ENCODE measurements around the gene LRRC4. TPM values are rescaled to one million over a fixed set of nuclear protein-coding genes. Genes with fewer than 3 reads are reported as not detected.

The LRRC4 gene
- polyA plus RNA-seq, 1 of the 3 experiments (the other 2 are of a cell fraction): 0.44 TPM

- H3K36me3 ChIP-seq (replicated peaks in 1 of 2; ENCODE audit: control insufficient read depth in 1 of 2, insufficient read depth in 2 of 2, low read length in 1 of 2): peaks cover 0 to 12% of the 10 kb centered on the region in 2 experiments
- no peak overlapping the region for H3K9ac ChIP-seq
- H3K9me2 ChIP-seq: no peaks in the 10 kb centered on the region
- H3K4me3 ChIP-seq (ENCODE audit: low read depth in 2 of 2, low read length in 1 of 2): no peak overlapping the region
- CTCF ChIA-PET: interaction anchor here (0.8 to 3.0 kb wide), 11 partner anchors 10 to 264 kb away, joined by 3 to 15 read pairs (median 4); no protein-coding TSS in a partner anchor
- peaks cover 15% of the 10 kb centered on the region for H4K20me1 ChIP-seq (ENCODE audit: insufficient read depth)
- no peaks in the 10 kb centered on the region for H3K79me2 ChIP-seq (ENCODE audit: insufficient read depth)
- no peak overlapping the region for H3K4me2 ChIP-seq
- peak; percentile 66 for DNase-seq
- POLR2A ChIA-PET: no interaction called here
- no peaks in the 10 kb centered on the region for H3K9me3 ChIP-seq
- peaks cover 6 to 46% of the 10 kb centered on the region in 2 experiments; a peak in 3 of 4 replicates for H3K4me1 ChIP-seq (ENCODE audit: control insufficient read depth in 1 of 2, insufficient read depth in 2 of 2, low read depth in 1 of 2, low read length in 1 of 2)
- peaks cover 5% of the 10 kb centered on the region for H3F3A ChIP-seq (replicated peaks; ENCODE audit: insufficient read depth)
- peak overlapping the region in 1 of 2 experiments; percentile 73; a peak in 2 of 4 replicates for H3K27ac ChIP-seq (ENCODE audit: low read depth in 2 of 2, low read length in 1 of 2)
- H2AFZ ChIP-seq (ENCODE audit: low read depth): no peak overlapping the region
- WGBS (ENCODE audit: low lambda C conversion rate): 82% methylated on average over 5 of the region's 5 CpGs
- H3K27me3 ChIP-seq (ENCODE audit: insufficient read depth): no peaks in the 10 kb centered on the region
- no peak for TF ChIP-seq MAX (IDR thresholded peaks at IDR 0.05; ENCODE audit: low read depth)
- TF ChIP-seq GABPA (IDR thresholded peaks at IDR 0.05; ENCODE audit: low read depth): no peak
- no peak; a peak in 1 of 4 replicates for TF ChIP-seq EP300 (IDR thresholded peaks at IDR 0.05; ENCODE audit: borderline replicate concordance in 1 of 2, low read depth in 1 of 2, low read length in 1 of 2)
- TF ChIP-seq RFX5 (IDR thresholded peaks at IDR 0.05; ENCODE audit: low read length): no peak
- TF ChIP-seq FOSL2 (IDR thresholded peaks at IDR 0.05; ENCODE audit: borderline replicate concordance, low read depth): no peak
- no peak; the same call in 1 of the 2 replicates for TF ChIP-seq RAD21 (IDR thresholded peaks at IDR 0.05; ENCODE audit: low read length)
- no peak for TF ChIP-seq USF1 (IDR thresholded peaks at IDR 0.05; ENCODE audit: borderline replicate concordance, low read depth)
- TF ChIP-seq FOXM1 (IDR thresholded peaks at IDR 0.05; ENCODE audit: low read depth): no peak
- TF ChIP-seq ELF1 (IDR thresholded peaks at IDR 0.05): no peak
- no peak for TF ChIP-seq JUND (IDR thresholded peaks at IDR 0.05)
- TF ChIP-seq MEF2A (IDR thresholded peaks at IDR 0.05; ENCODE audit: borderline replicate concordance, low read depth): no peak
- TF ChIP-seq SMC3 (IDR thresholded peaks at IDR 0.05; ENCODE audit: low read depth, low read length): no peak
- no peak for TF ChIP-seq IRF3 (IDR thresholded peaks at IDR 0.05; ENCODE audit: low read depth, low read length)
- no peak for TF ChIP-seq USF2 (IDR thresholded peaks at IDR 0.05; ENCODE audit: borderline replicate concordance, low read depth, low read length)
- no peak for TF ChIP-seq TEAD4 (IDR thresholded peaks at IDR 0.05; ENCODE audit: borderline replicate concordance, insufficient read depth)
- no peak for TF ChIP-seq TAF1 (IDR thresholded peaks at IDR 0.05; ENCODE audit: borderline replicate concordance, low read depth, low read length)
- no peak for TF ChIP-seq SIN3A (IDR thresholded peaks at IDR 0.05; ENCODE audit: borderline replicate concordance, low read depth, low read length)
- no peak for TF ChIP-seq REST (IDR thresholded peaks at IDR 0.05; ENCODE audit: low read depth, low read length)
- 0 out of 2 replicates have a peak, but pooled peaks have one; percentile 52 for TF ChIP-seq FOXJ3 (CRISPR knock-in tag; IDR thresholded peaks at IDR 0.05)
- TF ChIP-seq EZH2phosphoT487 (IDR thresholded peaks at IDR 0.05; ENCODE audit: borderline replicate concordance, low read depth): no peak
- TF ChIP-seq PBX3 (IDR thresholded peaks at IDR 0.05): 0 out of 2 replicates have a peak, but pooled peaks have one; percentile 13
- no peak for TF ChIP-seq POLR2AphosphoS5 (IDR thresholded peaks at IDR 0.05; ENCODE audit: low read depth, low read length)
- no peak for TF ChIP-seq ZBTB33 (IDR thresholded peaks at IDR 0.05; ENCODE audit: borderline replicate concordance, low read depth)
- TF ChIP-seq GATA2 (CRISPR knock-in tag; IDR thresholded peaks at IDR 0.05): no peak
- peak; percentile 87 for TF ChIP-seq RCOR1 (IDR thresholded peaks at IDR 0.05; ENCODE audit: low read length)
Observed at GRCh38 chr7:128055637-128056036, 24.4 kb upstream of the LRRC4 start.
